Breast epithelium (tissue), 4 donors: ENCODE results near the gene TPD52L2. TPM values are rescaled to one million over a fixed set of nuclear protein-coding genes. Genes with fewer than 3 reads are reported as not detected.

Experiments
- DNase-seq, 2 donors: peaks; one replicate each; pipeline ENCODE4 v3.0.0-alpha.2; 2019; ENCODE audit warnings: low spot score in 2 of 2
- H3K27ac ChIP-seq, 2 donors: fragments of 200-600 bp; sonication (generic) in 1 of 2; one replicate each; pipeline ENCODE4 v1.5.1; 2016 to 2019; ENCODE audit warnings: mild to moderate bottlenecking in 1 of 2
- H3K27me3 ChIP-seq, 2 donors: fragments of 200-600 bp; sonication (generic) in 1 of 2; one replicate each; pipeline versions ENCODE4 v1.5.1 to v1.6.0; 2017 to 2019; ENCODE audit warnings: control low read depth in 1 of 2, mild to moderate bottlenecking in 1 of 2
- H3K36me3 ChIP-seq: fragments of 200-600 bp; one replicate; pipeline ENCODE4 v1.5.1; 2019
- H3K4me1 ChIP-seq, 2 donors: fragments of 200-600 bp; sonication (generic); one replicate each; pipeline ENCODE4 v1.5.1; 2016 to 2019; ENCODE audit warnings: control low read depth in 1 of 2
- H3K4me3 ChIP-seq, 3 donors: fragments of 200-600 bp; sonication (generic); 1 replicate in 2 of 3; 2 replicates in 1 of 3; pipeline ENCODE4 v1.5.1; 2016 to 2019; ENCODE audit warnings: mild to moderate bottlenecking in 3 of 3, moderate library complexity in 2 of 3
- H3K9me3 ChIP-seq, 2 donors: fragments of 200-600 bp; sonication (generic) in 1 of 2; one replicate each; pipeline ENCODE4 v1.5.1; 2016 to 2019; ENCODE audit warnings: control low read depth in 1 of 2
- CTCF ChIP-seq, 3 donors: fragments of 450-650 bp; IDR thresholded peaks; one replicate each; pipeline ENCODE4 v1.5.1; 2016 to 2017; ENCODE audit warnings: antibody characterized with exemption in 3 of 3, mild to moderate bottlenecking in 3 of 3, moderate library complexity in 3 of 3
- POLR2A ChIP-seq: fragments of 450-650 bp; IDR thresholded peaks from one replicate; pipeline ENCODE4 v1.6.1; 2016; ENCODE audit warnings: antibody characterized with exemption, mild to moderate bottlenecking, moderate library complexity
- POLR2AphosphoS5 ChIP-seq, 3 donors: sonication (generic); formaldehyde crosslinking; IDR thresholded peaks; one replicate each; pipeline ENCODE4 v1.6.1; 2017; ENCODE audit warnings: antibody characterized with exemption in 3 of 3
- intact Hi-C: fragments of 100-400 bp; cut with DNase I; formaldehyde crosslinking; loops from one replicate; pipeline ENCODE4 v1.15.1; 2023; ENCODE audit warnings: low total_unique reads
- total RNA-seq, 3 donors: library from RNA; depleted of rRNA; stranded (reverse); fragments of >200 nt; gene quantifications; one replicate each; pipeline ENCODE4 v1.1.0, GENCODE V29; 2016

TPD52L2 gene
- total RNA-seq, 3 donors from 2014 or later: 75.1 to 146 (median 84.2) TPM

- TF ChIP-seq CTCF (IDR thresholded peaks at IDR 0.05): no peak
- no peaks in the 10 kb centered on the region for H3K9me3 ChIP-seq
- H3K4me1 ChIP-seq: peaks cover under 1 to 2% of the 10 kb centered on the region in 2 donors
- peak overlapping the region; percentile 63 to 98 (median 83) for H3K4me3 ChIP-seq
- no peaks in the 10 kb centered on the region for H3K36me3 ChIP-seq
- H3K27ac ChIP-seq: peak overlapping the region; percentile 17 to 70
- no peaks in the 10 kb centered on the region for H3K27me3 ChIP-seq
- DNase-seq: no peak
- intact Hi-C loops: no loop called here
Observed at GRCh38 chr20:63828951-63829350, 36.1 kb upstream of the TPD52L2 start.

GRCh38 chr20:63829603-63829944, 35.5 kb upstream of the TPD52L2 start:
- Histone ChIP-seq H3K9me3 (no peaks in the 10 kb centered on the region), H3K4me3 (peak overlapping the region; percentile 63 to 98 (median 83)), H3K27me3 (no peaks in the 10 kb centered on the region), H3K4me1 (peaks cover 7 to 9% of the 10 kb centered on the region in 2 donors), H3K27ac (peak overlapping the region in 1 of 2 donors; percentile 70), H3K36me3 (no peaks in the 10 kb centered on the region)
- intact Hi-C loops: no loop called here
- DNase-seq: no peak
- no peak for TF ChIP-seq POLR2AphosphoS5 (IDR thresholded peaks at IDR 0.05)
- TF ChIP-seq POLR2A: no peak
- no peak for TF ChIP-seq CTCF (IDR thresholded peaks at IDR 0.05)

GRCh38 chr20:63829945-63830835, 34.9 kb upstream of the TPD52L2 start:
- intact Hi-C loops: no loop called here
- H3K4me1 ChIP-seq: peaks cover 8 to 14% of the 10 kb centered on the region in 2 donors
- TF ChIP-seq POLR2A (no peak), POLR2AphosphoS5 (IDR thresholded peaks at IDR 0.05) (no peak), CTCF (IDR thresholded peaks at IDR 0.05) (no peak)
- H3K36me3 ChIP-seq: no peaks in the 10 kb centered on the region
- no peaks in the 10 kb centered on the region for H3K27me3 ChIP-seq
- peak overlapping the region; percentile 63 to 98 (median 83) for H3K4me3 ChIP-seq
- peak overlapping the region; percentile 55 to 70 for H3K27ac ChIP-seq
- DNase-seq: no peak
- H3K9me3 ChIP-seq: no peaks in the 10 kb centered on the region

GRCh38 chr20:63830841-63831588, 34.1 kb upstream of the TPD52L2 start, which contains the start of gene ZBTB46:
Gene ZBTB46, minus strand, starts transcription at chr20:63831264. Its CDS starts 40,507 bp downstream, at chr20:63790757.
- H3K9me3 ChIP-seq: no peaks in the 10 kb centered on the region

More at GRCh38 chr20:63830841-63831588, 34.1 kb upstream of the TPD52L2 start, which contains the start of gene ZBTB46:
- Histone ChIP-seq H3K27ac (peak within 1 kb of the TSS; percentile 55 to 87), H3K4me3 (peak within 1 kb of the TSS; percentile 63 to 98 (median 83)), H3K36me3 (no peaks in the 10 kb centered on the region), H3K4me1 (peaks cover 8 to 16% of the 10 kb centered on the region in 2 donors), H3K27me3 (no peaks in the 10 kb centered on the region)
- TF ChIP-seq CTCF (IDR thresholded peaks at IDR 0.05) (no peak), POLR2A (no peak), POLR2AphosphoS5 (IDR thresholded peaks at IDR 0.05) (no peak)
- intact Hi-C loops: no loop called here
- DNase-seq: no peak
